ENCODE measurements around the gene GPR148. TPM values are rescaled to one million over a fixed set of nuclear protein-coding genes. Genes with fewer than 3 reads are reported as not detected.

Gene GPR148
- total and polyA plus RNA-seq, 2 of the 4 experiments (the other 2 are of a cell fraction) = not detected

- Histone ChIP-seq H4K8ac (ENCODE audit: low read depth in 2 of 2, low read length in 2 of 2) (no peak overlapping the region), H3K27me3 (ENCODE audit: control insufficient read depth, insufficient read depth, low read length) (no peaks in the 10 kb centered on the region), H3K4me2 (ENCODE audit: low read depth, low read length) (no peak overlapping the region), H4K20me1 (ENCODE audit: insufficient read depth, low read length) (no peaks in the 10 kb centered on the region), H3K4me3 (ENCODE audit: insufficient read depth, low read depth, low read length) (no peak overlapping the region), H3K9ac (ENCODE audit: low read depth, low read length) (no peak overlapping the region), H2AK5ac (ENCODE audit: low read depth, low read length) (no peak overlapping the region), H3K4ac (ENCODE audit: low read depth, low read length) (no peak overlapping the region), H3K14ac (replicated peaks; ENCODE audit: low read depth, low read length) (no peak overlapping the region), H3K56ac (ENCODE audit: extremely low read depth, insufficient read depth, low read length) (no peak overlapping the region), H4K91ac (ENCODE audit: insufficient read depth, low read depth, low read length) (no peak overlapping the region), H2BK5ac (ENCODE audit: low read depth, low read length, poor library complexity, severe bottlenecking) (no peak overlapping the region), H3K18ac (ENCODE audit: low read depth, low read length) (no peak overlapping the region), H3K4me1 (ENCODE audit: control insufficient read depth, insufficient read depth, low read length) (no peaks in the 10 kb centered on the region), H3K36me3 (ENCODE audit: control insufficient read depth, insufficient read depth, low read length) (no peaks in the 10 kb centered on the region), H2BK20ac (ENCODE audit: low read depth, low read length) (no peak overlapping the region), H3K9me1 (ENCODE audit: insufficient read depth, low read length) (no peaks in the 10 kb centered on the region), H3K79me1 (ENCODE audit: low read depth in 1 of 2, low read length in 2 of 2) (no peaks in the 10 kb centered on the region), H2AK9ac (replicated peaks; ENCODE audit: low read depth, low read length, poor library complexity) (no peak overlapping the region), H3K9me3 (ENCODE audit: control insufficient read depth, insufficient read depth, low read length) (no peaks in the 10 kb centered on the region), H2BK15ac (ENCODE audit: low read depth, low read length) (no peak overlapping the region), H3K27ac (ENCODE audit: insufficient read depth, low read length) (no peak overlapping the region), H2AFZ (replicated peaks; ENCODE audit: low read length, poor library complexity) (no peak overlapping the region), H3K23ac (ENCODE audit: low read depth, low read length) (no peak overlapping the region), H4K5ac (ENCODE audit: low read depth, low read length) (no peak overlapping the region), H2BK120ac (ENCODE audit: low read depth, low read length) (no peak overlapping the region)
- dilution Hi-C loops (cut with HindIII; ENCODE audit: low sequenced_read_pairs, unreplicated experiment) (no loop called here), intact Hi-C loops (cut with micrococcal nuclease) (no loop called here), in situ Hi-C loops (cut with MboI; ENCODE audit: low sequenced_read_pairs) (no loop called here)
- BruUV-seq (replicated peaks) = no TSS peak
- no peak for DNase-seq
- POLR2A ChIA-PET (ENCODE audit: unreplicated experiment) = no interaction called here
- TF ChIP-seq RAD21 (IDR thresholded peaks at IDR 0.05; ENCODE audit: low read length) (no peak), CEBPB (IDR thresholded peaks at IDR 0.05; ENCODE audit: low read depth, low read length) (no peak), CTCF (conservative IDR thresholded peaks at IDR 0.05; ENCODE audit: low read depth, low read length) (no peak), USF2 (IDR thresholded peaks at IDR 0.05; ENCODE audit: low read depth, low read length) (no peak), MAFK (IDR thresholded peaks at IDR 0.05; ENCODE audit: low read depth, low read length) (no peak)
- TF ChIP-seq, protein P1, sequence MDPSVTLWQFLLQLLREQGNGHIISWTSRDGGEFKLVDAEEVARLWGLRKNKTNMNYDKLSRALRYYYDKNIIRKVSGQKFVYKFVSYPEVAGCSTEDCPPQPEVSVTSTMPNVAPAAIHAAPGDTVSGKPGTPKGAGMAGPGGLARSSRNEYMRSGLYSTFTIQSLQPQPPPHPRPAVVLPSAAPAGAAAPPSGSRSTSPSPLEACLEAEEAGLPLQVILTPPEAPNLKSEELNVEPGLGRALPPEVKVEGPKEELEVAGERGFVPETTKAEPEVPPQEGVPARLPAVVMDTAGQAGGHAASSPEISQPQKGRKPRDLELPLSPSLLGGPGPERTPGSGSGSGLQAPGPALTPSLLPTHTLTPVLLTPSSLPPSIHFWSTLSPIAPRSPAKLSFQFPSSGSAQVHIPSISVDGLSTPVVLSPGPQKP (IDR thresholded peaks at IDR 0.05; ENCODE audit: borderline replicate concordance, low read depth, low read length) = no peak
- no peak for ATAC-seq (ENCODE audit: low read depth)
- CTCF ChIA-PET = no interaction called here
- no CpG with 5 or more reads among the region's 8 CpGs for WGBS, 2 experiments (ENCODE audit: extremely low coverage in 2 of 2, insufficient read length in 1 of 2)
Observed at GRCh38 chr2:130720036-130720435, 8.8 kb upstream of the GPR148 start.

Data from IMR-90 (cell line).